Amygdala (tissue), 56 donors: Measurements from ENCODE around the gene TSNAX.
"Not testable (repeated sequence)": the region's sequence is repeated elsewhere in the genome, so short reads cannot be mapped to it uniquely, and the experiment has no call there.

ENCODE experiments used
- DNase-seq, 56 donors: peaks; one replicate each; lab custom pipeline; 2025; lab: John Stamatoyannopoulos, UW

Gene TSNAX

DNA sequence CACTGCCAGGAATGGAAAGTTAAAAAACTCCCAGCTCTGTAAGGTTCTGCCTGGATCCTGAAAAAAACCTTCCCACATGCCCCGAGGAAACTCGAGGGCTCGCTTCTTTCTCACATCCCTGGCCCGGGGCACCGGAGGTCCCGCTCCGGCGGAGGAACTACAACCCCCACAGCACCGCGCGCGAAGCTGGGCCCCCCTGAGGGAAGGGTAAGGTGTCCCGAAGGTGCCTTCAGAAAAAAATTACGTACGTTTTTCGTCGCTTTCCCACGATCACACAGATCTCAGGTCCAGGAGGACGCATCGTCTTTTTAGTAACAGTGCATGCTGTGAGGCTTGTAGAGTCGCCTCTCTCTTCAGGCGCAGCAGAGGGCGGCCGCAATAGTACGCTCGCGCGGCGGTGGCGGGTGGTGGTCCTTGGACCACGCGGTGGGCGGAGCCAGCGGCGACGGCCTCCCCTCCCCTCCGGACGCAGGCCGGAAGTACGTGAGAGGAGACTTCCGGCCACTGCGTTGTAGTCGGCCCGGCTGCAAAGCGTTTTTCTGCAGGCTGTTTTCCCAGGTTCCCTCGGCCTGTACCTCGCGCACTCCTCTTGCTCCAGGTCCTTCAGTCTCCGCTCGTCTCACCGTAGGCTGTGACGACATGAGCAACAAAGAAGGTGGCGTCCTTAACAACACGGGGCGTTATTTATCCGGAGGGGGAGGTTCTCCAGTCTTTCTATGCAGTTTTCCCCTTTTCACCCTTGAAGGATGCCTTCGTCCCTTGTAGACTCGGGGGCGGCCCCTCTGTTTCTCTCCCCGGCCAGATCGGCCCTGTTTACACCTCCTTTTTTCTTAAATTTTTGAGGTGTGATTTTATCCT lies at the start of gene TSNAX:
TSS of gene TSNAX (plus strand) at position 498 of the 858 bp plus-strand sequence. CDS start at position 640, 142 bp downstream.
- peak; percentile 49 to 97 (median 88) for DNase-seq

GRCh38 chr1:231478811-231479210 lies 49.7 kb upstream of the TSNAX start:
- DNase-seq: no peak

DNA sequence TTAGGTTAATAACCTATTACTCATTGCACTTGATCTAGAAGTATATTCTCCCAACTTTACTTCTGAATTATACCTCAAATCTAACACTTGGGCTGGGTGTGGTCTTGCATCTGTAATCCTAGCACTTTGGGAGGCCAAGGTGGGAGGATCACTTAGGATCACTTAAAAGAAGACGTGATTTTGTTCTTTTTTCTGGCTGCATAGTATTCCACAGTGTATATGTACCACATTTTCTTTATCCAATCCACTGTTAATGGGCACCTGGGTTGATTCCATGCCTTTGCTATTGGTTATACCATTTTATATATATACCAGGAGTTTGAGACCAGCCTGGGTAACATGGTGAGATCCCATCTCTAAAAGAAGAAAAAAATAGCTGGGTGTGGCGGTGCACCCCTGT lies 48.5 kb upstream of the TSNAX start:
- no peak for DNase-seq

DNA sequence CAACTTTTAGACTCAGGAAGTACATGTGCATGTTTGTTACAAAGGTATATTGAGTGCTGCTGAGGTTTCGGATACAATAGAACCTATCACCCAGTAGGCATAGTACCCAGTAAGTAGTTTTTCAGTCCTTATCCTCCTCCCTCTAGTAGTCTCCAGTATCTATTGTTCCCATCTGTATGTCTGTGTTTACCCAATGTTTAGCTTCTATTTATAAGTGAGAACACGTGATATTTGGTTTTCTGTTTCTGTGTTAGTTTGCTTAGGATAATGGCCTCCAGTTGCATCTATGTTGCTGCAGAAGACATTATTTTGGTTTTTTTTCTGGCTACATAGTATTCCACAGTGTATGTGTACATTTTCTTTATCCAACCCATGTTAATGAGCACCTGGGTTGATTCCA lies 47.2 kb upstream of the TSNAX start:
- DNase-seq: no peak

GRCh38 chr1:231485029-231485784 lies 43.3 kb upstream of the TSNAX start:
- DNase-seq: no peak

DNA sequence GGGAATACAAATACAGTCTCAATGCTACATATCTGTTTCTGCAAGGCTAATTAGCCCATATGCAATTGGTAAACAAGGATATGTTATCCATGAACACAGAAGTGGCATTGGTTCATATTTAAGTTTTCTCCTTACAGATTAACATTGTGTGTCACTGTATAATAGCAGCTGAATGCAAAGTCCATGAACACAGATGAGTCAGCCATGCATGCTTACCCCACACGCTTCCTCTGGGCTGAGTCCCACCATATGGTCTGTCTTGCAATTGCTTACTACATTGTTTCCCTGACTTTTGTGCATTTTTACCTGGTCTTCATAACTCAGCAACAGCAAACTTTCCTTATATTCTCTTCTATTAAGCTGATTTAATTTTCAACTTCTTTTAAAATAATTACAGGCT lies 41.5 kb upstream of the TSNAX start:
- DNase-seq: no peak

GRCh38 chr1:231487910-231488309 lies 40.6 kb upstream of the TSNAX start:
- DNase-seq: no peak

GRCh38 chr1:231493421-231494185 lies 34.9 kb upstream of the TSNAX start:
- no peak for DNase-seq

- DNase-seq: no peak
Measured at GRCh38 chr1:231494439-231495110, 33.9 kb upstream of the TSNAX start.

DNA sequence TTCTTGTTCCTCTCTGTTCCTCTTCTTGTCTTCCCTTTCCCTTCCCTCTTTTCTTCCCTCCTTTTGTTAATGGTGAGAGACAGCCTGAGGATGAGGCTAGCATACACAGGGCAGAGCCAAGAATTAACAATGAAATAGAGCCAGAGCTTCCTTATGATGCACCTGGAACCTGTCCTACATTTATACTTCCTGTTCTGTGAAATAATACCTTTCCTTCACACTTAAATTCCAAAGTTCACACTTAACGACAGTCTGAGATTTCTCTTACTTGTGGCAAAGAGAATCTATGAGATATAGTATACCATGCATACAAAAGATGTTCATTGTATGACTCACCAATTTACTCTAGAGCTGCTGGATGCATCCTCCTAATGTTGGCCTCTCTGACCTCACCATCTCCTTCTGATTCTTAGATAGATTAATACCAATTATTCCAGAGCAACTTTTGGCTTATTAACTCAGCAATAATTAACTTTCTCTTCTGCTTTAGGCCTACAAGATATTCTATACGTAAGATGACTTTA lies 30.8 kb upstream of the TSNAX start:
- DNase-seq: no peak

GRCh38 chr1:231499148-231499763 lies 29.2 kb upstream of the TSNAX start:
- DNase-seq: no peak

DNA sequence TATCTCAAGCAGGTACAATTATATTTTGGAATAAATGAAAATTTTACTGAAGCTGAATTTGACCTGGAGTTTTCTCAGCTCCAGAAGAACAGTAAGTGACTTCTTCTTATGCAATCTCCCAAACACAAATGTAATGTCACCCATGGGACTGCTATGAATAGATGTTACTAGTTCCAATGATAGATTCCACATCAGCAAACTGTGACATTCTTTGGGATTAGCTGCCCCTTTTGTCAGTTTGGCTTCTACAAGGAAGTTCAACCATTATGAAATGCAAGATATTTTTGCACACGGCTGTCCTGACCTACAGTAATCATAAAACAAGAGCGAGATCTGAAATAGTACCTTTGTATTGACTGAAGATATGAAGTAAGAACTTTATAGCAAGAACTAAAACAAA lies 27.8 kb upstream of the TSNAX start:
- no peak for DNase-seq

- DNase-seq: not testable (repeated sequence)
Measured at GRCh38 chr1:231503168-231503567, 25.3 kb upstream of the TSNAX start.

GRCh38 chr1:231507476-231508355 lies 20.8 kb upstream of the TSNAX start:
- DNase-seq: no peak

GRCh38 chr1:231508497-231508896 lies 20.0 kb upstream of the TSNAX start:
- no peak for DNase-seq

DNA sequence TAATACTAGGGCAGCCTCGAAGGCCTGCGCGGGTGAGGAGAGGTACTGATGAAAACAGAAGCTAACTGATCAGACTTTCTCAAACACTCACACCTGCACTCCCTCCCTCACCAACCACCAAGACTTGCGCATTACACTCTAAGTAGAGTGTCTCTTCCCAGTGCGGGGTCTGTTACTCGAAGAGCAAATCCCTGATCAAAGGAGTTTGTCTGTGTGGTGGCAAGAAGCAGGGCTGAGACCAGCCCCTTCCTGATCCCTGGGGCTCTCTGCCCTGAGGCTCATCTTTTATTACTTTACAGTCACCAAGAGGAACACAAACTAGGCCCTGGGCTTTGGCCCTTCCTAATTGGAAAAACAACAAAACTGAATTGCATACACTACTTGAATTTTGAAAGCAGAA lies 19.5 kb upstream of the TSNAX start:
- no peak for DNase-seq

- no peak for DNase-seq
Measured at GRCh38 chr1:231512147-231512698, 16.2 kb upstream of the TSNAX start.

DNA sequence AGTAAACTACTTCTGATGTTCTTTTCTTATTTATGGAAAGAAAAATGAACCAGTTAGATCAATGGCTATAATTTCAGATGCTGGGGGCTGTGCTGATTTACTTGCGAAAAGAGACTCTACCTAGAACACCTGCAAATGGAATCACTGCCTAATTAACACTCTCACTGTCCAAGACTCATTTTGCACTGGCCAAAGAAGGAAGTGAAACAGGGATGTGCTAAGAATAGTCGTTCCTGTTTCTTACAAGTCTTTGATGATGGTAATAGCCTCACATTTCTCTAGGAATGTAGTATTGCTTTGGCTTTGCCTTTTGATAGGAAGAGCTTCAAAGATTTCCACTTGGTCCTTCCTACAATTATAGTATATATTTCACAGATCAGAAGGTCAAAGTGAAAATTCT lies 12.7 kb upstream of the TSNAX start:
- no peak for DNase-seq
